Stimulated activated CD8-positive, alpha-beta memory T cell treated with anti-CD3 and anti-CD28 coated beads, Interleukin-2, amount 100 ng/mL, for 1 hour (primary cell): ENCODE measurements around the gene KRT26.
"Not testable (repeated sequence)": the region's sequence is repeated elsewhere in the genome, so short reads cannot be mapped to it uniquely, and the experiment has no call there.

Experiments
- DNase-seq, 2 donors: peaks; one replicate each; pipeline ENCODE4 v3.0.0-alpha.2; 2020; ENCODE audit warnings: low read depth in 2 of 2

KRT26 gene

DNA sequence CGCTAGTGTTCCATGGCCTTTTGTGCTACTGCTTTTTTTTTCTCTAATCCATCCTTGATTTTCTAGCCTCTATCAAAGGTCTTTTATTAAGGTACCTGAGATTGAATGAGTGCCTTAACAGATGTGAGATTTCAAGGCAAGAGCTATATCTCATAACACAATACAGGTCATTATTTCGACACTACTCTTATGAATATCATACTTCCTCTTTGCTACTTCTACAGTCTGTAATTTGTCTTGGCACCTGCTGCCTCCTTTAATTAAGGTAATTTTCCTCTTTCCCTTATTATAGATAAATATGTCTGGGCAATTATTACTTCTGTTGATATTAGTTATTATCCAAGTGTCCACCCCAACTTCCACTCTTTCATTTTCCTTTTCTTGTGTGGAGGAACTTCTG, 22.5 kb upstream of the KRT26 start:
- DNase-seq: no peak

DNA sequence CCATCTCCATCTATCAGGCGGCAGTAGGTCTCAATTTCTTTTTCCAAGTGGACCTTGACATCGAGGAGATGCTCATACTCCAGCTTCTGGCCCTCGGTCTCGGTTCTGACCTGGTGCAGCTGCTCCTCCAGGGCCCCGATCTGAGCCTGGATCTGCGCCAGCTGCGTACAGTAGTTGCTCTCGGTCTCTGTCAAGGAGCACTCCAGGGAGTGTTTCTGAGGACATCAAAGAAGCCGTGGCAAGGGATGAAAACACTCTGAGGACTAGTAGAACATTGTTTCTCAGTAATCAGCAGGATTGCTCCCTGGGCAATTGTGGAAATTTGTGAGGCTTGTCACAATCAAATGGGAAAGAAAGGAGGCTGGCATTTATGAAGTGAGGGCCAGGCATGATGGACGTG, 21.8 kb upstream of the KRT26 start:
- DNase-seq: no peak

DNA sequence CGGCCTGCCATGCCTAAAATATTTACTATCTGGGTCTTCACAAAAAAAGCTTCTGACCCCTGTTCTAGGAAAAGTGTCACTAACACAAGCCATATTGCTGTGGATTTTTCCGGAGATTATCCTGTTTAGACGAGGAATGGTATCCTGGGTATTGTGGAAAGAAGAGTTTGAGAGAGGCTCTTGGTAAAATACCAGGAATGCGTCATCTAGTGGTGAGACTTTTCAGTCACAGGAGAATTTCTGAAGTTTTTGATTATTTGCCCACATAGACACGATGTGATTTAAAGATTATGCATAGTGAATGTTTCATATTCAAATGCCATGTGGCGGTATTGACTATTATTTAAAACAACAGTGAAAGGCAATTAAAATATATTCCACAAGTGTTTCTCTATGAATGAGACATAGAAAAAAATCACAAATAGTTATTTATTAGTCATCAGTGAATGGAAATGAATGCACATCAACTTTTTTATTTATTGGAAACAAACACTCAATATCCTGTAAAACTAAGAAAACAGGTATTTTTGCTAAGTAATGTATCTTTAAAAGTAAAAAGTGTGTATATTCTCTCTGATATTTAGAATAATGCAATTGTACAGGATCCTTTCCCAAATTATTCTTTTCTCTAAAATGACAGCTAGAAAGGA, 19.9 kb upstream of the KRT26 start:
- no peak for DNase-seq

DNA sequence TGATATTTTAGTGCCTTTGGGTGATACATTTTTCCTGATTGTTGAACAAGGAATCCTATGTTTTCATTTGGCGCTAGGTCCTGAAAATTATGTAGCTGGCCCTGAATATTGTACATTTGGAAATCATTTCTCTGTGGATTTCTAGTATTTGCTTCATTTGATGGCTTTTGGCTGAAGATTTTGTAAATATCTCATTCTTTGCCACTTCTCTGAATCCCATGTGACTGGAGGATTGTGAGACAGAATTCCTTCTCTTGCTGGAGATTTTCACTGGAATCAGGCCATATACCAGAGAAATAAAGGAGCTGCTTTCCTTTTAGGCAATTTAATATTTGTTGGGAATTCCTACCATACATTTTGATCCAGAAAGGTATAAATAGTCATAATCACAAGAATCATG, 19.1 kb upstream of the KRT26 start:
- no peak for DNase-seq

DNA sequence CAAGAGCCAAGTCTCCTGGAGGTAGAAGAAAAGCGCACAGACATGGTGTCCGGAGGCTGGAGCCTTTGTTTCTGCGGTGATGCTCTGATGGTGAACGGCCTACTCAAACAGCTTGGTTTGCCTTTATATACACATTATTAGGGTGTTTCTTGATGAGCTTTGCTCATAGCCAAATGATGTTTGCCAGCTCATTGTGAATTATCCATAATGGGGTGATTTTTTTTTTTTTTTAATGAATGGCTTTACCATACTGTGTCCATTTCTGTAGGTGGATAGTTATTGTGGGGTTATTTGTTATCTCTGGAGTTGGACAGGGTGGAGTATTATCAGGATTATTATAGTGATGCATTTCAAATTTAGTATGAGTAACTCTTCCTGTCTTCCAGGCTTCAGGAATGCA, 10.4 kb upstream of the KRT26 start, which contains the start of gene KRT27:
Gene KRT27 (minus strand): TSS at position 101 of the 400 bp plus-strand sequence. CDS start 57 bp downstream, at position 44.
- DNase-seq: no peak

DNA sequence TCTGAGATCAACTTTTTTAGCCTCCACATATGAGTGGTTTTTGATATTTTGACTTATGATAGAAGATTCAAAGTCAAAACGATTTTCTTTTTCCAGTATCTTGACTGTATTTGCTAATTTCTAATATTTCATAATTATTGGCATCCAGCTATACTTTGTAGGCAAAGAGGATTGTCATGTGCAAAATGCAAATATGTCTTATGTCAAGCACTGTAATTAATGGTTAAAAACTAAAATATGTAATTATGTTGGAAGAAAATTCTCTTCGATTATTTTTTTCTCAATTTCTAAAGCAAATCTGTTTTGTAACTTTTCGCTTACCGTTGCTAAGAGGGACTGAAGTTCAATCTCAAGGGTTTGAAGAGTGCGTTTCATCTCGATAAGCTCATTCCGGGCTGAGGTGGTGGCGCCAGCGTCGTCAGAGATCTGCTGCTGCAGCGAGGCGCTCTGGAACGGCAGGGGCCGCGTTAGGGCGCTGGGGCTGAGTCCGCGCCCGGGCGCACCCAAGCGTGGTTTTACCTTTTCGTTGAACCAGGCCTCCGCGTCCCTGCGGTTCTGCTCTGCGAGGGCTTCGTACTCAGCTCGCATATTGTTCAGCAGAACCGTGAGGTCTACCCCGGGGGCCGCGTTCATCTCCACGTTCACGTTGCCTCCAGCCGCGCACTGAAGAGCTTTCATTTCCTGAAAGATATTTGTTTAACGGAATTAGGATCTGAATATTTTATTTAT, 7.3 kb upstream of the KRT26 start:
- DNase-seq: no peak

DNA sequence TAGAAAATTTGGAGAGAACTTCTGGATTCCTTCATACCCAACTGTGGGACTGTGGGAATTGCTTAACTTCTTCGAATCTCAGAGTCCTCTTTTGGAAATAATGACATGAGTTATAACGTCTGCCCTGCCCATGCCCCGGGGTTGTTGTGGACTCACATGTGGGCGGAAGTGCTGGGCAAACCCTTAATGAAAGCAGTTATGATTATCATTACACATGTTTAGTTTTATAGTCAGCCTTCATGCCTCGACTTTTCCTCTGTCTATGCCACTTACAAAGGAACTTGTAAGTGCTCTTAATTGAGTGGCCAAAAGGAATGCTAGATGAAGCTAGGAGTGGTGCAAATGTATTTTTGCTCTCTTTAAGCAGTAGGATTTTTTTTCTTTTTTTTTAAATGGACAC, 6.5 kb upstream of the KRT26 start:
- DNase-seq: no peak

DNA sequence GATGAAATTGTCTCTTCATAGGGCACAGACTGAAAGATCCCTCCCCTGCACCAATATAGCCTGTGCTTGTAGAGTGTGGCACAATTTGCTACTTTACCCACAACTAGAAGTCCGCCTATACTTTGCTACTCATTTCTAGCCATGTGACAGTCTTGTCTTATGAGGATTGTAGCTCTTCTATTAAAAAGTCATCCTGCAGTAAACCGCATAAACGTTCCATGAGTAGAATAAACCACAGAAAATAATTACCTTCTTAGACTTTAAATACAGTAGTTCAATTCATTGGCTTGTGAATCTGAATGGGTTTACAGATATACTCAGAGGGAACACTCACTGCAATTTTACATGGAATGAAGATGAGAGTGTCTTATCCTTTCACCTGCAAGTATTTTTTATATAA, 6.0 kb upstream of the KRT26 start:
- no peak for DNase-seq

DNA sequence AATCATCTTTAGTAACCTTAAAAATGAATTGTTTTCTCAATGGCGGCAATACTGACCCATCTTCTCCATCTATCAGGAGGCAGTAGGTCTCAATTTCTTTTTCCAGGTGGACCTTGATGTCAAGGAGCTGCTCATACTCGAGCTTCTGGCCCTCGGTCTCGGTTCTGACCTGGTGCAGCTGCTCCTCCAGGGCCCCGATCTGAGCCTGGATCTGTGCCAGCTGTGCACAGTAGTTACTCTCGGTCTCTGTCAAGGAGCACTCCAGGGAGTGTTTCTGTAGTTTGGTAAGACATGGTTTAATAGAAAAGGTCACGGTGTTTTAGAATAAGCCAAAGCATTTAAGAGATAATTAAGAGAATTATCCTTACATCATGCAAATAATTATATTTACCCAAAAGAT, 5.5 kb upstream of the KRT26 start:
- no peak for DNase-seq

DNA sequence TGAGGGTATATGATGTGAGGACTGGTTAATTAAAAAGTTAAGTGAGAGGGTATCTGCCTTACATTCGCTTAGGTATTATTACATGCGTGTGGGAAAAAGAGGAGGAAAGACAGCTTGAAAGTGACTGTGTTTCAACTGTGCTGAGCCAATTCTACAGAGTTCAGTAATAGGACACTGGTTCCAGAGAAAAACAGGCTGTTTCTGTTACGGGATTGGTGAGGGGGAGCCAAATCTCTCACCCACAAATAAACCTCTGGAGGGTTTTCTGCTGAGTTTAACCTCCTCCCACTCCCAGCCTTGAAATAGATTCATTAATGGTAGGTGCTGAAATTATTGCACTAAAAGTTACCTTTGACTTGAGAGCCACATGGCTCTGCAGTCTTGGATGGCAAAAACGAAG, 3.9 kb upstream of the KRT26 start:
- no peak for DNase-seq

DNA sequence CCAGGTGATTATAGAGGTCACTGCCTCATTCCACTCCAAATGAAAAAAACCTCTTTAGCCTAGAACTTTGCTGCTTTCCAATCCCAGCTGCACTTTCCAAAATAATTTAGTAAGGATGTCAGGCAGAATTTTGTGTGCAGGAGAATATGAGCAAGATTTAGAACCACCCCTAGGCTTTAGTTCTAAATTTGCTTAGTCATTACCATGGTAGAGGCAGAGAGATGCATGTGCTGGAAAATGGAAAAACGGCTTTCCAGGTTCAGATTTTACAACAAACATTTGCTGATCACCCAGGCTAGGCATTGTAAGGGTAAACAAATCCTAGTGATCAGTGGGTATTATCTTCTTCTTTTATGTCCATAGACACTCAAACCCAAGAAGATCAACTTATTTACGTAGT, 6.3 kb downstream of the KRT26 start:
- DNase-seq: no peak

DNA sequence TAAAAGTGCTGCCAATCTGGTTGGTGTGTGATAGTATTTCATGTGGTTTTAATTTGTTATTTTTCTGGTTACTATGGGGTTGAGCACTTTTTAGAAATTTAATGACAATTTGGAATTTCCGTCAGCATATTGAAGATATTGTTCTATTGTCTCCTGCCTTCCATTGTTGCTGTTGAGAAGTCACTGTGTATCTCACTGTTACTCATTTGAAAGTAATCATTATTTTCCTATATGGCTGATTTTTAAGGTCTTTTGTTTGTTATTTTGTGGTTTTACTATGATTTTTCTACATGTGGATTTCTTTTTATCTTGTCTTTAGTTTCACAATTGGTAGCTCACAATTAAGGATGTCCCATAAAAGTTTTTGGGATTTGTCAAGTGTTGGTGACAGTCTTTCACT, 8.2 kb downstream of the KRT26 start:
- DNase-seq: no peak

DNA sequence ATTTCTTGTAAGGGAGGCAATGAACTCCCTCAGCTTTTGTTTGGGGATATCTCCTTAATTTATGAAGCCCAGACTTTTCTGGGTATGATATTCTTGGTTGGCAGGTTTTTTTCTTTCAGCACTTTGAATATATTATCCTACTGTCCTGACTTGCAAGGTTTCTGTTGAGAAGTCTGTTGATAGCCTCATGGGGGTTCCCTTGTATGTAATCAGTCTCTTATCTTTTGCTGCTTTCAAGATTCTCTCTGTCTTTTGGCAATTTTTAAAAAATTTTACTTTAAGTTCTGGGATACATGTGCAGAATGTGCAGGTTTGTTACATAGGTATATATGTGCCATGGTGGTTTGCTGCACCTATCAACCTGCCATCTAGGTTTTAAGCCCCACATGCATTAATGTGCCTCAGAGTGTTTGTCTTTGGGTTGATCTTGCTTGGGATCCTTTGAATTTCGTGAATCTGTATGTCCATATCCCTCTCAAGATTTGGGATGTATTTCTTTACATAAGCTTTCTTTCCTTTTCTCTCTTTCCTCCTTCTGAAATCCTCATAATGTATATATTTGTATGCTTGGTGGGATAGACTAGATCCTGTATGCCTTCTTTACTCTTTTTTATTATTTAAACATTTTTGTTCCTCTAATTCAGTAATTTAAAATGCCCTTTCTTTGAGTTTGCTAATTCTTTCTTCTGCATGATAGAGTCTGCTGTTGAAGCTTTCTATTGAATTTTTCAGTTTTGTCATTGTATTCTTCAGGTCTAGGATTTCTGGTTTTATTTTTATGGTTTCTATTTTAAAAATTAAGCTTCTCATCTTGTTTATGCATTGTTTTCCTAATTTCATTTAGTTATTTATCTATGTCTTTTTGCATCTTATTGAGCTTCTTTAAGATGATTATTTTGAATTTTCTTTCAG, 11.6 kb downstream of the KRT26 start:
- no peak for DNase-seq

DNA sequence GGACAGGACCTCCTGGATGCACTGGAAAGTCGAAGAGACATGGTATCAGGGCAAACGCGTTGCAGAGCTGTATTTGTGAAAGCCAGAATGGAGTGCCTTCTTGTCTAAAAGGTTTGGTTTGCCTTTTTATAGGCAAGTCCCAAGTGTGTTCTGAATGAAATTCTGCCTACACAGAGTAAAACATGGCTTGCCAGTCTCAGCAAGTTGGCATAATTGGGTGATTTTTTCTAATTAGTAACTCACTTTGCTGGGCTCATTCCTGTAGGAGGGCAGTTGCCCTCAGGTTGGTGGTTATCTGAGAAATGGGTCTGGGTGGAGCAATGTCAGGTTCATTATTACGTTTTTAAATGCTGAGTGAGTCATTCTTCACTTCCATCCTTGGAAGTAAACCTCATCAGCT, 16.8 kb downstream of the KRT26 start, which contains the start of gene KRT25:
Gene KRT25 (minus strand): TSS at position 101 of the 400 bp plus-strand sequence. CDS start 60 bp downstream, at position 41.
- no peak for DNase-seq

DNA sequence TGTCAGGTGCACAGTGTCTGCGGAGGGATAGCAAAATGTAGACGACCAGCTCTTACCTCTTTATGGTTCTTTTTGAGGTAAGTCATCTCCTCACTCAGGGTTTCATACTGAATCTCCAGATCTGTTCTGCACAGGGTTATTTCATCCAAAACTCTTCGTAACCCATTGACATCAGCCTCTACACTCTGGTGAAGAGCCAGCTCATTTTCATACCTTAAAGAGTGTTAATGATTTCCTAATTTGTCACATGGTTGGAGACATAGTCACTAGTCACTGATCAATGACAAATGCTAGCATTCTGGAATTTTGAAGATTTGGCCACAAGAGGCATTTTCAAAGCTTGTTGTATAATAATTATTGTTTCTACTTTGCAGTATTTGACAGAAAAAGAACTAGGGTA, 18.2 kb downstream of the KRT26 start:
- DNase-seq: no peak

DNA sequence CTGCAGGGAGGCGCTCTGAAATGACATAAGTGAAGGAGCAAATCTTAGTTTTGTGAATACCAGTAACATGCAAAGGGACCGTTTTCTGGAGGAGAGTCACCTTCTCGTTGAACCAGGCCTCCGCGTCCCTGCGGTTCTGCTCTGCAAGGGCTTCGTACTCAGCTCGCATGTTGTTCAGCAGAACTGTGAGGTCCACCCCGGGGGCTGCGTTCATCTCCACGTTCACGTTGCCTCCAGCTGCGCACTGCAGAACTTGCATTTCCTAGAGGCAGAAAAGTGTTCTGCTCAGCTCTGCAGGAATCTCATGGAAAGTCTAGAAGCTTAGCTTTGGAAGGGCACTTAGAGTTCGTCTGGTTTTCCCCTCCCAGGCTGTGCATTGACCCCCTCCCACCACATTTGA, 20.9 kb downstream of the KRT26 start:
- no peak for DNase-seq

DNA sequence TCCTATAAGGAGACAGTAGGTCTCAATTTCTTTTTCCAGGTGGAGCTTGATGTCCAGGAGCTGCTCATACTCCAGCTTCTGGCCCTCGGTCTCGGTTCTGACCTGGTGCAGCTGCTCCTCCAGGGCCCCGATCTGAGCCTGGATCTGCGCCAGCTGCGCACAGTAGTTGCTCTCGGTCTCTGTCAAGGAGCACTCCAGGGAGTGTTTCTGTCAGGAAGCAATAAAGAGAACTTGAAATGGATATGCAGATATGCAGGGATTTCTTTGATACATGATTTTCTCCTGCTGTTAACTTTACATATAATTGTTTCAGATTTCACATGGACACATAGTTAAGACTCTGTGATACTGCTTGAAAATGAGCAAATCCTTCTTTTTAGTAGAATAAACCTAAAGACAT, 21.6 kb downstream of the KRT26 start:
- DNase-seq: no peak

DNA sequence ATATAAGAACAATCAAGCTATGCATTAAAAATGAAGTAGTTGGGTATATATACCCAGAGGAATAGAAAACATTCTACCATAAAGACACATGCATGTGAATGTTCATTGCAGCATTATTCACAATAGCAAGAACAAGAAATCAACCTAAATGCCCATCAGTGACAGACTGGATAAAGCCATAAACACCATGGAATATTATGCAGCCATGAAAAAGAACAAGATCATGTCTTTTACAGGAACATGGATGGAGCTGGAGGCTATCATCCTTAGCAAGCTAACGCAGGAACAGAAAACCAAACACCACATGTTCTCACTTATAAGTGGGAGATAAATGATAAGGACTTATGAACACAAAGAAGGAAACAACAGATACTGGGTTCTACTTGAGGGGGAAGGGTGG, 23.3 kb downstream of the KRT26 start:
- not testable (repeated sequence) for DNase-seq

DNA sequence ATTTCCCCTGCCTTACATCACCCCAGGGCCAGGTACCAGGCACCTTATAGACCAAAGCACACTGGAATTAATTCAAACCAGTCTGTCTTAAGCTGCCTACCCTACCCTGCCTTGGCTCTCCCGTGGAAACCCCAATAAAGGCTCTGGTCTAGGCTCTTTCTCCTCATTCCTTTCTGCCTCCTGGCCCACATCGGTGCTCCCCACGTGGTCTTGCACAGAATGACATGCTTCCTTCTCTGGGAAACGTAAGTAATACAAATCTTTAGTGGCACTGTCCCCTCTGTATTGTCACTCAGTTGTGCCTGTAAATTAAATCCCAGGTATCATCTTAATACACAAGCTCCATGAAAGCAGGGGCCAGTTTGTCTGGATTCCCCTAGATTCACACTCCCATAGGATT, 33.4 kb downstream of the KRT26 start:
- DNase-seq: no peak

DNA sequence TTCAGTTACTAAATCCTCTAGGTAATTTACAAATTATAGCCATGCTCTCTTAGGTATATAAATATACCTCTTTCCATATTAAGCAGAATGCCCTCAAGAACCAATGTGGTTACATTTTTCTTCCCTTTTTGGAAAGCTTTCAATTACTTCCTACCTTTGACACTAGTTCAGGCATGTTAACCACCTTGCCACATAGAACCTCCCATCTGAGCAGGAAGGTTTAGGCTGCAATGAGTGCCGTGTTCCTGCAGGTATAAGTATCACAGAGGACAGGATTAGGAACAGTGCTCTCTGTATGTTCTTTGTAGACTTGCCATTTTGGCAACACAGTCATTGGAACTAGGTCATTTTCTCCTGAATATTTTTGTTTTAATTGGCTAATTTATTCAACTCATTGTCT, 37.0 kb downstream of the KRT26 start:
- no peak for DNase-seq

DNA sequence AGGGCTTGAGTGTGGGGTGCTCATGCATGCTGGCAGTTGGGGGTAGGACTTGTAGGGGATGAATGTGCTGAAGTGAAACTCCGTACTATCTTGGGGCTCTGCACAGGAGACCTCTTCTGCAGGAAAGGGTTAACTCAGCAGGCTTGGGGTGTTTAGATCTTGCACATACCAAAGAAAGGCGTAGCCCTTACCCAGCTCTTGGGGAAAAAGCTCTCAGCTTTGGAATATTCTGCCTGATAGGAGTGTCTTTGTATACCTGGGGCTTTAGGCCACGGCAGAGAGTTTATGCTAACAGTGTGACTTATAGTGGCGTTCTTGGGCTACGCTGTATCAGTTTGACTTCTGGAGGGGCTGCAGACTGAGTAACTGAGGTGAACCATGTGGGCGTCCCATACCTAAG, 38.0 kb downstream of the KRT26 start:
- no peak for DNase-seq

DNA sequence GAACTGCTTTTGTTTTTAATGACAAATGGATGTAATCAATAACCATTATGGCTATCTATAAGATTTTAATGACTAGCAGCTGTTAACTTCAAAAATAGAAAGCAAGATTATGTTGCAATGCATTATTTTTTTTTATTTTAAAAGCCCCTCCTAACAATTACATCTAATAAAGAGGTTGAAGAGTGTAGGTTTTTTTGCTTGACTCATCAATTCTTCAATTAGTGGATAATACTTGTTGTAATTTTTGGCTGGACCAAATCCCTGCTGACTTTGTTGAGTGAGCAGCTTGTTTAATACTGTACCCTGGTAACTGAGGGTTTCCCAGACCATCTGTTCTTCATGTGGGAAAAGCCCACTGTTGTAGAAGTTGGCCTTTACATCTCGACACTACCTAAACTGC, 41.0 kb downstream of the KRT26 start:
- no peak for DNase-seq
